Measurements from ENCODE around the gene FARSA.
"Not testable (repeated sequence)": the region's sequence is repeated elsewhere in the genome, so short reads cannot be mapped to it uniquely, and the experiment has no call there.

Gene FARSA

DNA sequence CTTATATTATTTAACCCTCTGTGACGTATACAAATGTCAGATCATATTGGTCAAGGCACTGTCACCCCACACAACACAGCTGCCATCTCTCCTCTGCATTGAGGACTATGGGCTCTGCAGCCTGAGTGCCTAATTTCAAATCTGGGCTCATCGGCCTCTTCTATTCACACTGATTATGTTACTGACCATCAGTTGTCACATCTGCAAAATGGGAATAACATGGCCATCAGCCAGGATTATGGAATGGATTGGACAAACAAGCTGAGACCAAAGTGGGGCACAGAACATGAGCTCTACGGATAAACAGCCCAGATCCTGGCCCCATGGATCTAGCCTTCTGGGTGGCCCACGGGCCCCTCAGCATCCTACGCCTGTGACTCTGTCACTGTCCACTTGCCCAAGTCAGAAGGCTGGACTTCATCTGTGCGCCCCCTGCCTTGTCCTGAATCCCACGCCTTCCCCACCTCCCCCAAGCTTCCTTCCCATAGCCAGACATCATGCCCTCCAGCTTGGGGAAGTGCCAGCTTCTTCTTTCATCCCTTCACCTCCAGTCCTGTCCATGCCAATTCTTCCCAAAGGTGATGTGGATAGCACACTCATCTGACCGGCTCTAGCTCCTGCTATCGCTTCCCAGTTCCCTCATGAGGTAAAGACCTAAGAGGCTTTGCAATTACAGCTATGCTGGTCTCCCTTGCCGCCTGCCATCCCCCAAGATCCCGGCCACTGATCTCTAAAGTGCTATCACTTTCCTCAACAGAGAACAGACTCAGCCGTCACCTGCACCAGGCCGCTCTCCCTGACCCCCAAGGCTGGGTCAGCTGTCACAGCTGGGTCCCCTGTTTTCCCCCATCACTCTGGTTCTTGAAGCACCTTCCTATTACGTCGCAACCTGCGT, 872 bp downstream of the FARSA start:
- TF ChIP-seq ZFX (IDR thresholded peaks at IDR 0.05): no peak
- TF ChIP-seq, protein P1, sequence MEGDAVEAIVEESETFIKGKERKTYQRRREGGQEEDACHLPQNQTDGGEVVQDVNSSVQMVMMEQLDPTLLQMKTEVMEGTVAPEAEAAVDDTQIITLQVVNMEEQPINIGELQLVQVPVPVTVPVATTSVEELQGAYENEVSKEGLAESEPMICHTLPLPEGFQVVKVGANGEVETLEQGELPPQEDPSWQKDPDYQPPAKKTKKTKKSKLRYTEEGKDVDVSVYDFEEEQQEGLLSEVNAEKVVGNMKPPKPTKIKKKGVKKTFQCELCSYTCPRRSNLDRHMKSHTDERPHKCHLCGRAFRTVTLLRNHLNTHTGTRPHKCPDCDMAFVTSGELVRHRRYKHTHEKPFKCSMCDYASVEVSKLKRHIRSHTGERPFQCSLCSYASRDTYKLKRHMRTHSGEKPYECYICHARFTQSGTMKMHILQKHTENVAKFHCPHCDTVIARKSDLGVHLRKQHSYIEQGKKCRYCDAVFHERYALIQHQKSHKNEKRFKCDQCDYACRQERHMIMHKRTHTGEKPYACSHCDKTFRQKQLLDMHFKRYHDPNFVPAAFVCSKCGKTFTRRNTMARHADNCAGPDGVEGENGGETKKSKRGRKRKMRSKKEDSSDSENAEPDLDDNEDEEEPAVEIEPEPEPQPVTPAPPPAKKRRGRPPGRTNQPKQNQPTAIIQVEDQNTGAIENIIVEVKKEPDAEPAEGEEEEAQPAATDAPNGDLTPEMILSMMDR (conservative IDR thresholded peaks at IDR 0.05): no peak
- H3K27ac ChIP-seq: peak overlapping the region; percentile 97

DNA sequence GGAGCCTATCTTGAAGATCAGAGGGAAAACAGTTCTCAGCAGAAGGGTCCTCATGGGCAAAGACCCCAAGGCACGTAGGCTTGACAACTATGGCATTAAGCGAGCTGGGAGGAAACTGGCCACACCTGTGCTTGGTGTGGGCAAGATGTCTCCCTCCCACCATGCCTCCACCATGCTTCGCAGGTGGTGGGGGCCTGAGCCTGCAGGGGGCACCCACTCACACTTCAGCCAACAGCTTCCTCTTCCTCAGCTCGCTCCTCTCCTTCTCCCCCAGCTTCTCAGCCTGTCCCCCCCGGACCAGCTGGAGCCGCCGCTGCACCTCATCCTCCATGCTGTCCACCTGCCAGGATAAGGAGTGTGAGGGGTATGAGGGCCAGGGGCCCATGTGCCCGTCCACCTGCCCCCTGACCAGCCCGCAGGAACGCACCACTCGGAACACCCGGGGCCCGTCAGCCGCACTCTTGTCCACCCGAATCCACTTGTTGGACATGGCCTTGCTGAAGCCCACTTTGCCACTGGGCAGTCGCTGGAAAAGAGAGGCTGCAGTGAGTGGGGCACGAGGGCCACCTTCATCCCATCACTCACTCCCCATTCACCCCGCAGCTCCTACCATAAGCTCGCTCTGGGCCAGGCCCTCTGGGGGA, 3.4 kb downstream of the FARSA start:
- TF ChIP-seq, protein P1 (conservative IDR thresholded peaks at IDR 0.05): no peak
- TF ChIP-seq ZFX (IDR thresholded peaks at IDR 0.05): no peak
- H3K27ac ChIP-seq: no peak overlapping the region

DNA sequence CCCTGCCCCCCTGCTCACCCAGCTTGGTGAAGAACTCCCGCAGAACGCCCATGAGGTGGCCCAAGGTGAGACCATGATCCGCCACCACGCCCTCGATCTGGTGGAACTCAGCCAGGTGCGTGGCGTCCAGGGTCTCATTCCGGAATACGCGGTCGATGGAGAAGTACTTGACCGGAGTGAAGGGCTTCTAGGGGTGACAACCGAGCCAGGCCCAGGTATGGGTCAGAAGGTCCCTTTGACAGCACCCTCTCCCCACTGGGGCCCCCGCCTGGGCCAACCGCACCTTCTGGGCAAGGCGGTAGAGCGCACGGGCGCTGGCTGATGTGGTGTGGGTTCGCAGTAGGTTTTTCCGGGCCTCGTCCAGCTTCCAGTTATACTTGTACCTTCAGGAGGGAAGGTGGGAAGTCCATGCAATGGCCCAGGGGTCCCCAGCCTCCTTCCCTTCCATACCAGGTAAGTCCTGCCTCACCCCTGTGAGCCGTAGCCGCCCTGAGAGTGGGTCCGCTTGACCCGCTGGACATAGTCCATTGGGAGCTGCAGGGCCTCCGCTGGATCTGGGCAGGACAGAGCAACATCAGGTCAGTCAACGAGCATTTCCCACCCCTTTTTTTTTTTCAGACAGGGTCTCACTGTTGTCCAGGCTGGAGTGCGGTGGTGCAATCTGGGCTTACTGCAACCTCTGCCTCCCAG, 8.7 kb downstream of the FARSA start:
- TF ChIP-seq, protein P1 (conservative IDR thresholded peaks at IDR 0.05): no peak
- no peak for TF ChIP-seq ZFX (IDR thresholded peaks at IDR 0.05)
- no peak overlapping the region for H3K27ac ChIP-seq

DNA sequence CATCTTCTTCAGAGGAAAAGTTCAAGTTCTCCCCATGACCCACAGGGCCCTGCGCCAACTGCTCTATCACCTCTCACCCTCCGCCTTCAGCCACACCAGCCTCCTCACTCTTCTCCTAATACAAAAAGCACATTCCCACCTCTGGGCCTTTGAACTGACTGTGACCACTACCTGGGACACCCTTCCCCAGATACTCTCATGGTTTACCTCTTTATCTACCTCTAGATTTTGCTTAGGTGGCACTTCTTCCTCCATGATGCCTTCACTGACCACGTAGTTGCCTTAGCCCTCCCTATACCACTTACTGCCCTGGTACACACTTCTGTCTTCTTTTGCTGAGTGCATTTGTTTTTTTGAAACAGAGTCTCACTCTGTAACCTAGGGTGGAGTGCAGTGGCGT, 10.6 kb downstream of the FARSA start:
- TF ChIP-seq, protein P1 (conservative IDR thresholded peaks at IDR 0.05): no peak
- no peak for TF ChIP-seq ZFX (IDR thresholded peaks at IDR 0.05)
- H3K27ac ChIP-seq: no peak overlapping the region

DNA sequence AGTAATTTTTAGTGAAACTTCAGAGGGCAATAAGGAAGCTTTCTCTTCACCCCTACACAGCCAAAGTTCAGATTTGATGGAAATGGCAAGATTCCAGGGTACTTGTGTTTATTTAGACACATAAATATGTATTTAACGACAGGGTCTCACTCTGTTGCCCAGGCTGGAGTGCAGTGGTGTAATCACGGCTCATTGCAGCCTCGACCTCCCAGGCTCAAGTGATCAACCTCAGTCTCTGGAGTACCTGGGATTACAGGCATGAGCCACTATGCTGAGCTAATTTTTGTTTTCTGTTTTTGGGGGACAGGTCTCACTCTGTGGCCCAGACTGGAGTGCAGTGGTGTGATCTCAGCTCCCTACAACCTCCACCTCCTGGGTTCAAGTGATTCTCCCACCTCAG, 12.5 kb downstream of the FARSA start:
- TF ChIP-seq ZFX (IDR thresholded peaks at IDR 0.05): no peak
- TF ChIP-seq, protein P1 (conservative IDR thresholded peaks at IDR 0.05): no peak
- peak overlapping the region; percentile 5; the same call in 1 of the 2 replicates for H3K27ac ChIP-seq

DNA sequence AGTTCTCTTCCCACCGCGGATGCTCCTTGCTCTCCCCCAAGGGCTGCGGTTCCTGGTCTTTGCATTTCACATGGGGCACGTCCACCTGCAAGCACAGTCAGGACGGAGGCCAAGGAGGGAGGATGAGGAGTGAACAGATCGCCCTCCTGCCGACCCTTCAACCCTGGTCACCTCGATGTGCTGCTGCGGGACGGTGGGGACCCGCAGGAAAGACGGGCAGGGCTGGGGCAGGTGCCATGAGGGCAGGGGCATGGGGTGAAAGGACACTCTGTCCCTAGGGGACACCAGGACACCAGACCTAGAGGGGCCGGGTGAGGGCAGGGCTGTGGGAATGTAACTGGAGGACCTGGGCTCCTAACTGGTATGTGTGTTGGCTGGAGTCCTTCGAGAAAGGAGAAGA, 15.3 kb downstream of the FARSA start:
- TF ChIP-seq, protein P1 (conservative IDR thresholded peaks at IDR 0.05): no peak
- TF ChIP-seq ZFX (IDR thresholded peaks at IDR 0.05): no peak
- no peak overlapping the region; the same call in 1 of the 2 replicates for H3K27ac ChIP-seq

DNA sequence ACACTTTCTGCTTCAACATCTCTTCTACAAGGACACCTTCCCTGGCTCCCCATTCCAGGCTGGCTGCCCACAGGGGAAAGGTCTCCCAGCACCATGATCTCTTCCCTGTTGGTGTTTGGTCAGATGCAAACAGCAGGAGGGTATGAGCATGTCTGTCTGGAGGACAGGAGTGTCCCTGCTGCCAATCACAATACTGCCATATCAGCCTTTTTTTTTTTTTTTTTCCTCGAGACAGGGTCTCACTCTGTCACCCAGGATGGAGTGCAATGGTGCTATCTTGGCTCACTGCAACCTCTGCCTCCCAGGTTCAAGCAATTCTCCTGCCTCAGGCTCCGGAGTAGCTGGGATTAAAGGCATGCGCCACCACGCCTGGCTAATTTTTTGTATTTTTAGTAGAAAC, 17.7 kb downstream of the FARSA start:
- not testable (repeated sequence) for H3K27ac ChIP-seq

Measured in C4-2B (cell line).